ENCODE measurements around the gene PDE7B.

PDE7B gene

GRCh38 chr6:135951169-135951568, 99.7 kb downstream of the PDE7B start:
- H3K27me3 ChIP-seq (ENCODE audit: insufficient read depth, low read length, poor library complexity): no peaks in the 10 kb centered on the region
- no peaks in the 10 kb centered on the region for H3K36me3 ChIP-seq (ENCODE audit: control insufficient read depth, insufficient read depth, low read length)
- DNase-seq: no peak
- no peak overlapping the region for H4K8ac ChIP-seq (ENCODE audit: low read depth, low read length)
- no peak overlapping the region for H2BK5ac ChIP-seq (ENCODE audit: low read length)
- H3K4me2 ChIP-seq (ENCODE audit: low read length): no peak overlapping the region
- H3K56ac ChIP-seq (ENCODE audit: low read length): no peak overlapping the region
- H3K23ac ChIP-seq (ENCODE audit: low read length): no peak overlapping the region
- H2BK120ac ChIP-seq (ENCODE audit: low read depth, low read length): no peak overlapping the region
- H3K9ac ChIP-seq (ENCODE audit: low read length): no peak overlapping the region
- no CpG with 5 or more reads among the region's 1 CpG for WGBS (ENCODE audit: extremely low coverage, insufficient coverage, low lambda C conversion rate)
- H3K4me1 ChIP-seq (ENCODE audit: control insufficient read depth, low read depth, low read length): no peaks in the 10 kb centered on the region
- no peaks in the 10 kb centered on the region for H3K79me1 ChIP-seq (ENCODE audit: low read length)
- no peak overlapping the region for H2AK5ac ChIP-seq (ENCODE audit: low read length)
- no peak overlapping the region for H3K27ac ChIP-seq (ENCODE audit: low read depth, low read length)
- H3K18ac ChIP-seq (ENCODE audit: low read length): no peak overlapping the region
- no peak overlapping the region for H2BK15ac ChIP-seq (replicated peaks; ENCODE audit: low read depth)
- no peaks in the 10 kb centered on the region for H3K79me2 ChIP-seq (ENCODE audit: control insufficient read depth, insufficient read depth, low read length)
- H3K4ac ChIP-seq (ENCODE audit: low read depth, low read length): no peak overlapping the region
- no peak overlapping the region for H3K4me3 ChIP-seq (ENCODE audit: low read length)
- H4K5ac ChIP-seq (ENCODE audit: low read length): no peak overlapping the region

DNA sequence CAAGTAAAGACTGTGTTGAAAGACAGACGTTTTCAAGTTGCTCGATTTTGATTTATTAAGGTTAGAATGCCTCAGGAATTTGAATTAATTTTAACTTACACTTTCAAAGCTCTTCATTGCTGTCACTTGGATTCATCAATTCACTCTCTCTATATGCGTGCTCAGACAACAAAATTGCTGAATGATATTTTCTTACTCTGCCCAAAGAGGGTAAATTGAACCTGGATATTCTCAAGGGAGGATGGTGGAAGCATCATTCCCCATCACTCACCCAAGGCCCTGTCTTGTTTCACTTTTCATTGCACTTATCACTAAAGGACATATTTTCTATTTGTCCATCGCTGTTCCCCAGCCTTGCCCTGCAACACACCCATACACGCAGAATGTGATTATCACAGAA, 102.3 kb downstream of the PDE7B start:
- H3K4me3 ChIP-seq (ENCODE audit: low read length): no peak overlapping the region
- no peaks in the 10 kb centered on the region for H3K79me2 ChIP-seq (ENCODE audit: control insufficient read depth, insufficient read depth, low read length)
- no peak overlapping the region for H3K18ac ChIP-seq (ENCODE audit: low read length)
- H3K4ac ChIP-seq (ENCODE audit: low read depth, low read length): no peak overlapping the region
- H3K27me3 ChIP-seq (ENCODE audit: insufficient read depth, low read length, poor library complexity): no peaks in the 10 kb centered on the region
- no peak overlapping the region for H3K56ac ChIP-seq (ENCODE audit: low read length)
- H3K79me1 ChIP-seq (ENCODE audit: low read length): no peaks in the 10 kb centered on the region
- H4K8ac ChIP-seq (ENCODE audit: low read depth, low read length): no peak overlapping the region
- H4K5ac ChIP-seq (ENCODE audit: low read length): no peak overlapping the region
- no peak overlapping the region for H2AK5ac ChIP-seq (ENCODE audit: low read length)
- no peak for DNase-seq
- no peak overlapping the region for H3K9ac ChIP-seq (ENCODE audit: low read length)
- H3K23ac ChIP-seq (ENCODE audit: low read length): no peak overlapping the region
- no peak overlapping the region for H3K4me2 ChIP-seq (ENCODE audit: low read length)
- no peak overlapping the region for H2BK5ac ChIP-seq (ENCODE audit: low read length)
- no peak overlapping the region for H3K27ac ChIP-seq (ENCODE audit: low read depth, low read length)
- no peaks in the 10 kb centered on the region for H3K4me1 ChIP-seq (ENCODE audit: control insufficient read depth, low read depth, low read length)
- no peak overlapping the region for H2BK15ac ChIP-seq (replicated peaks; ENCODE audit: low read depth)
- no peak overlapping the region for H2BK120ac ChIP-seq (ENCODE audit: low read depth, low read length)
- WGBS (ENCODE audit: extremely low coverage, insufficient coverage, low lambda C conversion rate): 100% methylated on average over 2 of the region's 5 CpGs
- no peaks in the 10 kb centered on the region for H3K36me3 ChIP-seq (ENCODE audit: control insufficient read depth, insufficient read depth, low read length)

DNA sequence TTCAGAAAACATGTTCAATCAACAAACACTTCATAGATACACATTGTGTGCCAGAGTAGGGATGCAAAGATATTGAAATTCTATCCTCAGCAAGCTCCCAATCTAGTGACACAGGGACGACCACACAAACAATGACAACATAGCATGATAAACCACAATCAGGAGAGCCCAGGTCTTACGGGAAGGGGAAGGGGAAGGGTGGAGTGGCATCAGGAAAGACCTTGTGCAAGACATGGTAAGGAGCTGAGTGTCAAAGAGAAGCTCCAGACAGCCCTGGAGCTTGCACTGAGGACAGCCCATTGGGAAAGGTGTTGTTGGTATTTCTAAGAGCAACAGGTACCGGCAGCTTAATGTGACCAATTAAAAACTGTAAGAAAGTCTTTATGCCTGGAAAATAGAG, 103.6 kb downstream of the PDE7B start:
- Histone ChIP-seq H2BK5ac (ENCODE audit: low read length) (no peak overlapping the region), H3K56ac (ENCODE audit: low read length) (no peak overlapping the region), H2BK15ac (replicated peaks; ENCODE audit: low read depth) (no peak overlapping the region), H4K5ac (ENCODE audit: low read length) (no peak overlapping the region), H3K79me2 (ENCODE audit: control insufficient read depth, insufficient read depth, low read length) (no peaks in the 10 kb centered on the region), H3K79me1 (ENCODE audit: low read length) (no peaks in the 10 kb centered on the region), H3K4me2 (ENCODE audit: low read length) (no peak overlapping the region), H3K4me1 (ENCODE audit: control insufficient read depth, low read depth, low read length) (no peaks in the 10 kb centered on the region), H3K27ac (ENCODE audit: low read depth, low read length) (no peak overlapping the region), H3K18ac (ENCODE audit: low read length) (no peak overlapping the region), H2AK5ac (ENCODE audit: low read length) (no peak overlapping the region), H3K36me3 (ENCODE audit: control insufficient read depth, insufficient read depth, low read length) (no peaks in the 10 kb centered on the region), H3K27me3 (ENCODE audit: insufficient read depth, low read length, poor library complexity) (no peaks in the 10 kb centered on the region), H4K8ac (ENCODE audit: low read depth, low read length) (no peak overlapping the region), H3K9ac (ENCODE audit: low read length) (no peak overlapping the region), H2BK120ac (ENCODE audit: low read depth, low read length) (no peak overlapping the region), H3K4me3 (ENCODE audit: low read length) (no peak overlapping the region), H3K23ac (ENCODE audit: low read length) (no peak overlapping the region), H3K4ac (ENCODE audit: low read depth, low read length) (no peak overlapping the region)
- DNase-seq: no peak
- WGBS (ENCODE audit: extremely low coverage, insufficient coverage, low lambda C conversion rate): no CpG with 5 or more reads among the region's 3 CpGs

DNA sequence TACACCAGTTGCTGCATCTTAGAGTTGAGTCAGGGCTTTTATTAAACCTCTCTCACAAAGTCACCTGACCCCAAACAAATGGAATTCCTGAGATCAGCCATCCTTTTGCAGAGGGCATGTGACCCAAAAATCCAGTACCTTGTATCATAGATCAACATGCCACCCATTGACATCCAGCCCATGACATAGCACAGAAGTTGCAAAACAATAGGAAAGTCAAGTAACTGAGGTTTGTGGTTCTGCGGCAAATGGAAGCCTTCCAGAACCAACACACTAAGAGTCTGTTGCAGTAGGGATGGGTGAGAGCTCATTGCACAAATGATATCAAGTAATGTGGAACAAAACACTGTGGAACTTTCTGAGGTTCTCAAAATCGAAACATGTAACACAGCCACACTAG, 111.2 kb downstream of the PDE7B start:
- no peak overlapping the region for H3K4me3 ChIP-seq (ENCODE audit: low read length)
- no peak for DNase-seq

DNA sequence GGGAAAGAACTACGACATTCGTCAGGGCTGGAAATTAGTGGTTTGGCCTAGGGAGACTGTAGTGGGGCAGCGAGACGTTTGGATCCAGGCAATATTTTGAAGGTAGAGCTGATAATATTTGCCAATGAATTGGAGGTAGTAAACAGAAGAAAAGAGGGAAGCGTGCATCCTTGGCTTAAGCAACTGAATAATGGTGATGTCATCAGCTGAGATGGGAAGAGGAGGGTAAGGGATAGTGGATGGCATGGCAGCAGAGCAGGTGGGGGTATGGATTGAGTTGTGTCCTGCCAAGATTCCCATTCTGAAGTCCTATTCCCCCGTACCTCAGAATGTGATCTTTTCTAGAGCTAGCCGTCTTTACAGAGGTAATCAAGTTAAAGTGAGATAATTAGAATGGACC, 119.2 kb downstream of the PDE7B start:
- no peaks in the 10 kb centered on the region for H3K4me1 ChIP-seq (ENCODE audit: control insufficient read depth, low read depth, low read length)
- no peaks in the 10 kb centered on the region for H3K27me3 ChIP-seq (ENCODE audit: insufficient read depth, low read length, poor library complexity)
- DNase-seq: no peak
- no peak overlapping the region for H2BK120ac ChIP-seq (ENCODE audit: low read depth, low read length)
- no peak overlapping the region for H3K4ac ChIP-seq (ENCODE audit: low read depth, low read length)
- no peak overlapping the region for H3K4me3 ChIP-seq (ENCODE audit: low read length)
- WGBS (ENCODE audit: extremely low coverage, insufficient coverage, low lambda C conversion rate): no CpG with 5 or more reads among the region's 7 CpGs
- H3K79me2 ChIP-seq (ENCODE audit: control insufficient read depth, insufficient read depth, low read length): no peaks in the 10 kb centered on the region
- no peak overlapping the region for H3K9ac ChIP-seq (ENCODE audit: low read length)
- H3K27ac ChIP-seq (ENCODE audit: low read depth, low read length): no peak overlapping the region
- H3K23ac ChIP-seq (ENCODE audit: low read length): no peak overlapping the region
- no peak overlapping the region for H3K18ac ChIP-seq (ENCODE audit: low read length)
- no peak overlapping the region for H4K5ac ChIP-seq (ENCODE audit: low read length)
- H4K8ac ChIP-seq (ENCODE audit: low read depth, low read length): no peak overlapping the region
- H2BK5ac ChIP-seq (ENCODE audit: low read length): no peak overlapping the region
- H3K36me3 ChIP-seq (ENCODE audit: control insufficient read depth, insufficient read depth, low read length): no peaks in the 10 kb centered on the region
- H2AK5ac ChIP-seq (ENCODE audit: low read length): no peak overlapping the region
- no peak overlapping the region for H3K4me2 ChIP-seq (ENCODE audit: low read length)
- no peak overlapping the region for H2BK15ac ChIP-seq (replicated peaks; ENCODE audit: low read depth)
- no peaks in the 10 kb centered on the region for H3K79me1 ChIP-seq (ENCODE audit: low read length)
- no peak overlapping the region for H3K56ac ChIP-seq (ENCODE audit: low read length)

More for the DNA sequence above, 111.2 kb downstream of the PDE7B start:
- Histone ChIP-seq H4K8ac (ENCODE audit: low read depth, low read length) (no peak overlapping the region), H4K5ac (ENCODE audit: low read length) (no peak overlapping the region), H3K23ac (ENCODE audit: low read length) (no peak overlapping the region), H3K4me1 (ENCODE audit: control insufficient read depth, low read depth, low read length) (no peaks in the 10 kb centered on the region), H2BK15ac (replicated peaks; ENCODE audit: low read depth) (no peak overlapping the region), H3K18ac (ENCODE audit: low read length) (no peak overlapping the region), H3K56ac (ENCODE audit: low read length) (no peak overlapping the region), H3K79me1 (ENCODE audit: low read length) (no peaks in the 10 kb centered on the region), H3K27me3 (ENCODE audit: insufficient read depth, low read length, poor library complexity) (no peaks in the 10 kb centered on the region), H3K4ac (ENCODE audit: low read depth, low read length) (no peak overlapping the region), H3K79me2 (ENCODE audit: control insufficient read depth, insufficient read depth, low read length) (no peaks in the 10 kb centered on the region), H3K27ac (ENCODE audit: low read depth, low read length) (no peak overlapping the region), H2AK5ac (ENCODE audit: low read length) (no peak overlapping the region), H2BK120ac (ENCODE audit: low read depth, low read length) (no peak overlapping the region), H3K36me3 (ENCODE audit: control insufficient read depth, insufficient read depth, low read length) (no peaks in the 10 kb centered on the region), H3K4me2 (ENCODE audit: low read length) (no peak overlapping the region), H3K9ac (ENCODE audit: low read length) (no peak overlapping the region), H2BK5ac (ENCODE audit: low read length) (no peak overlapping the region)
- WGBS (ENCODE audit: extremely low coverage, insufficient coverage, low lambda C conversion rate): no CpG with 5 or more reads among the region's 2 CpGs

- no peak overlapping the region for H2BK120ac ChIP-seq (ENCODE audit: low read depth, low read length)
- no peaks in the 10 kb centered on the region for H3K27me3 ChIP-seq (ENCODE audit: insufficient read depth, low read length, poor library complexity)
- no peak overlapping the region for H2BK5ac ChIP-seq (ENCODE audit: low read length)
- no peak overlapping the region for H2BK15ac ChIP-seq (replicated peaks; ENCODE audit: low read depth)
- H3K4me3 ChIP-seq (ENCODE audit: low read length): no peak overlapping the region
- H4K5ac ChIP-seq (ENCODE audit: low read length): no peak overlapping the region
- H3K56ac ChIP-seq (ENCODE audit: low read length): no peak overlapping the region
- no peaks in the 10 kb centered on the region for H3K36me3 ChIP-seq (ENCODE audit: control insufficient read depth, insufficient read depth, low read length)
- no peaks in the 10 kb centered on the region for H3K79me2 ChIP-seq (ENCODE audit: control insufficient read depth, insufficient read depth, low read length)
- H3K18ac ChIP-seq (ENCODE audit: low read length): no peak overlapping the region
- H3K79me1 ChIP-seq (ENCODE audit: low read length): no peaks in the 10 kb centered on the region
- H4K8ac ChIP-seq (ENCODE audit: low read depth, low read length): no peak overlapping the region
- no peak overlapping the region for H3K4me2 ChIP-seq (ENCODE audit: low read length)
- no peak for DNase-seq
- WGBS (ENCODE audit: extremely low coverage, insufficient coverage, low lambda C conversion rate): no CpG with 5 or more reads among the region's 3 CpGs
- H3K4ac ChIP-seq (ENCODE audit: low read depth, low read length): no peak overlapping the region
- no peak overlapping the region for H3K23ac ChIP-seq (ENCODE audit: low read length)
- H3K9ac ChIP-seq (ENCODE audit: low read length): no peak overlapping the region
- H2AK5ac ChIP-seq (ENCODE audit: low read length): no peak overlapping the region
- no peak overlapping the region for H3K27ac ChIP-seq (ENCODE audit: low read depth, low read length)
- H3K4me1 ChIP-seq (ENCODE audit: control insufficient read depth, low read depth, low read length): no peaks in the 10 kb centered on the region
These were observed 119.8 kb downstream of the PDE7B start for GRCh38 chr6:135971351-135971750.
